GM18861 (cell line): ENCODE measurements around the gene TMEM139.
A peak's percentile ranks its signal among the peaks of the same experiment; 100 is the strongest.

Source experiments
- ATAC-seq: cut with Tn5 transposase; IDR thresholded peaks from one replicate; pipeline ENCODE4 v1.9.1; 2021; ENCODE audit not compliant: unreplicated experiment

TMEM139 gene

GRCh38 chr7:143321734-143322133 lies 37.0 kb downstream of the TMEM139 start:
- no peak for ATAC-seq

GRCh38 chr7:143322760-143323633 lies 38.2 kb downstream of the TMEM139 start:
- ATAC-seq, result no peak

DNA sequence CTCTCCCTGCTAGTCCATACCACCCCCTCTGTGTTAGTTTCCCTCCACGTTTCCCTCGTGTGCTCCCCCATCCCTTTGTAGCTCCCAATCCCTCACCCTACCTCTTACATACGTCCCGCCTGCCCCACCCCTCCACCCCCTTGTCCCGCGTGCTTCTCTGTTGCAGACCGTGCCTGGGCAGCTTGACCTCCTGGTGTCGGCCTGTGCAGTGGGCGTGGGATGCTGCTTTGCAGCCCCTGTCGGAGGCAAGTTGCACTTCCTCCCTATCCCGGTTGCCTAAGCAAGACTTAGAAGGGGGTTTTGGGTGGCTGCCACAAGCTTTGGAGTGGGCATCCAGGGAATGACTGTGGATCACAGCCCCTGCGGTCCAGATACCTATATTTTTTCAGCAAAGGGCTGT lies 38.9 kb downstream of the TMEM139 start:
- ATAC-seq, result no peak

GRCh38 chr7:143325240-143325639 lies 40.5 kb downstream of the TMEM139 start:
- ATAC-seq, result peak; percentile 71

- ATAC-seq, result no peak
These were observed 43.1 kb downstream of the TMEM139 start for GRCh38 chr7:143327903-143328302.

GRCh38 chr7:143329471-143330170 lies 44.9 kb downstream of the TMEM139 start:
- ATAC-seq, result no peak

DNA sequence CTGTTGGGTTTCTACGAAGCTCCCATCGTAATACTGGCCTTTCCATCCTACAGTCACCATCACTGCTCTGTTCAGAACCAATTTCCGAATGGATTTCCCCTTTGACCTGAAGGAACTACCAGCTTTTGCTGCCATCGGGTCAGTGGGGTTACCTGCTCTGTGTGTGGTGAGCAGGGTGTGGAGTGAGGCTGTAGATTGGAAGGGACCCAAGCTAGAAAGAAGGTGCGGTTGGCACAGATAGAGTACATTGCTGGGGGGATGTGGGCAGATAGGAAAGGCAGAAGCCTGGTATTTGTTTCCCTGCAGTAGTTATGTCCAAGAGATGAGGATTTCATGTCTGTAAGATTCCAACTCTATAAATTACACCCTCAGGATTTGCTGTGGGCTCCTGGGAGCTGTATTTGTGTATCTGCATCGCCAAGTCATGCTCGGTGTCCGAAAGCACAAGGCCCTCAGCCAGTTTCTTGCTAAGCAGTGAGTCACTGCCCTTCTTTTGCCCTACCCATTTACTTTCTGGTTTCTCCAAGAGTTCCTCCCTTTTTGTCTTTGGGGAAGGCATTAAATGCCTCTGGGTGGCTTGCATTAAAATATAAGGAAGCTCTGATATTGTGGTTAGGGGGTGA lies 46.5 kb downstream of the TMEM139 start:
- ATAC-seq, result no peak

DNA sequence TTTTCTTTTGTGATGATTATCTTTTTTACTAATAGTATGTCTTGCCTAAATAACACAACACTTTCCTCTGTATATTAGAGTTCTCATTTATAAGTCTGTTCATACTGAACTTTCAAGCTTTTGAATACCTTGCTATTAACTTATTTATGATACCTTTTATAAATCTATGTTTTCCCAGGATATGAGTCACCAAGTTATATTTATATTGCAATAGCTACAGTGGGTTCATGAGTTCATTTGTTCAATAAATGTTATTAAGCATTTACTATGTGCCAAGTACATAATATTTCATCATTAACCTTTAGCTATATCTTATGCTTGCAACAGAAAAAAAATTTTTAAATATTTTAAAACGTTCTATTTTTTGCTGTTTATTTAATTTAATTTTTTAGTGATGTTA lies 49.5 kb downstream of the TMEM139 start:
- no peak for ATAC-seq

DNA sequence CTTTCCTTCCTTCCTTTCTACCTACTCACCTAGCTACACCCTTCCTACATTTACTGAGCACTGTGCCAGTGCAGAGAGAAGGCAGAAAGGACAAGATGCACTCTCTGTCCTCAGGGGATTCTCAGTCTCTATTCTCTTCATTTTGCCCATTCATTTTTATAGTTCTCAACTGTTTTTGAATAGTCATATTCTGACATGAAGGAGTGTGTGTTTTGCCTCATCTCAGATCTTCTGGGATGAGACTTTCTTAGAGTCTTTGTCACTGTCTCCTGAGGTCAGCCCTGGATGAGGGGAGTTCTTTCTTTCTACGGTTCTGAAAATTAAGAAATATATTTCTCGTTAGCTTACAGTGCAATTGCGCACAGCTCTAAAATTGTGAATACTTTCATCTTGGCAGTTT lies 52.5 kb downstream of the TMEM139 start:
- ATAC-seq, result no peak
